MM.1S (cell line): ENCODE measurements around the gene MCCD1.
A peak's percentile ranks its signal among the peaks of the same experiment; 100 is the strongest.

Experiments used
- DNase-seq: peaks from one replicate; pipeline ENCODE4 v3.0.0-alpha.2; 2015
- H2AFZ ChIP-seq: fragments of 300-600 bp; sonication (generic); 2 replicates; pipeline ENCODE4 v1.6.0; 2016; ENCODE audit warnings: antibody characterized with exemption, low read length
- H3F3A ChIP-seq: fragments of 300-600 bp; sonication (generic); 2 replicates; pipeline ENCODE4 v1.6.1; 2016; ENCODE audit warnings: mild to moderate bottlenecking, antibody characterized with exemption, low read length, moderate library complexity, mixed read lengths; ENCODE audit not compliant: insufficient read depth
- H3K27ac ChIP-seq: fragments of 300-600 bp; sonication (generic); 2 replicates; pipeline ENCODE4 v1.5.1; 2016; ENCODE audit warnings: mild to moderate bottlenecking, low read length
- H3K27me3 ChIP-seq: fragments of 300-600 bp; sonication (generic); replicated peaks from 2 replicates; pipeline ENCODE4 v1.6.0; 2016; ENCODE audit warnings: low read length; ENCODE audit not compliant: insufficient read depth
- H3K36me3 ChIP-seq: fragments of 300-600 bp; sonication (generic); replicated peaks from 2 replicates; pipeline ENCODE4 v1.6.1; 2016; ENCODE audit warnings: mild to moderate bottlenecking, low read length, mixed read lengths; ENCODE audit not compliant: insufficient read depth
- H3K4me1 ChIP-seq: fragments of 300-600 bp; sonication (generic); 2 replicates; pipeline ENCODE4 v1.6.1; 2016; ENCODE audit warnings: low read length, mixed read lengths
- H3K4me2 ChIP-seq: fragments of 300-600 bp; sonication (generic); 2 replicates; pipeline ENCODE4 v1.6.0; 2016; ENCODE audit warnings: low read depth, low read length
- H3K4me3 ChIP-seq: fragments of 300-600 bp; sonication (generic); 2 replicates; pipeline ENCODE4 v1.5.1; 2016; ENCODE audit warnings: low read length, mixed read lengths
- H3K79me2 ChIP-seq: fragments of 300-600 bp; sonication (generic); 2 replicates; pipeline ENCODE4 v1.6.1; 2016; ENCODE audit warnings: mixed run types, low read length, mixed read lengths
- H3K9ac ChIP-seq: fragments of 300-600 bp; sonication (generic); 2 replicates; pipeline ENCODE4 v1.6.1; 2016; ENCODE audit warnings: low read length, mixed read lengths
- H3K9me2 ChIP-seq: fragments of 300-600 bp; sonication (generic); replicated peaks from 2 replicates; pipeline ENCODE4 v1.6.1; 2016; ENCODE audit warnings: mild to moderate bottlenecking, low read length, mixed read lengths; ENCODE audit not compliant: insufficient read depth
- H3K9me3 ChIP-seq: fragments of 300-600 bp; sonication (generic); replicated peaks from 2 replicates; pipeline ENCODE4 v1.6.1; 2016; ENCODE audit warnings: mild to moderate bottlenecking, low read length, mixed read lengths; ENCODE audit not compliant: insufficient read depth
- H4K20me1 ChIP-seq: fragments of 300-600 bp; sonication (generic); 2 replicates; pipeline ENCODE4 v1.6.1; 2016; ENCODE audit warnings: mild to moderate bottlenecking, low read length, moderate library complexity, mixed read lengths; ENCODE audit not compliant: insufficient read depth
- EZH2 ChIP-seq: fragments of 300-600 bp; sonication (generic); optimal IDR thresholded peaks from 2 replicates; pipeline ENCODE3; 2017; ENCODE audit warnings: low read depth, mild to moderate bottlenecking, antibody characterized with exemption, low read length, mixed read lengths
- EZH2phosphoT487 ChIP-seq: fragments of 300-600 bp; sonication (generic); IDR thresholded peaks from 2 replicates; pipeline ENCODE4 v1.6.1; 2018; ENCODE audit warnings: antibody characterized with exemption, low read length
- TF ChIP-seq, protein P1 (sequence below): fragments of 300-600 bp; sonication (generic); IDR thresholded peaks from 2 replicates; pipeline ENCODE4 v1.5.1; 2016; ENCODE audit warnings: antibody characterized with exemption, low read length, mixed read lengths

The MCCD1 gene

DNA sequence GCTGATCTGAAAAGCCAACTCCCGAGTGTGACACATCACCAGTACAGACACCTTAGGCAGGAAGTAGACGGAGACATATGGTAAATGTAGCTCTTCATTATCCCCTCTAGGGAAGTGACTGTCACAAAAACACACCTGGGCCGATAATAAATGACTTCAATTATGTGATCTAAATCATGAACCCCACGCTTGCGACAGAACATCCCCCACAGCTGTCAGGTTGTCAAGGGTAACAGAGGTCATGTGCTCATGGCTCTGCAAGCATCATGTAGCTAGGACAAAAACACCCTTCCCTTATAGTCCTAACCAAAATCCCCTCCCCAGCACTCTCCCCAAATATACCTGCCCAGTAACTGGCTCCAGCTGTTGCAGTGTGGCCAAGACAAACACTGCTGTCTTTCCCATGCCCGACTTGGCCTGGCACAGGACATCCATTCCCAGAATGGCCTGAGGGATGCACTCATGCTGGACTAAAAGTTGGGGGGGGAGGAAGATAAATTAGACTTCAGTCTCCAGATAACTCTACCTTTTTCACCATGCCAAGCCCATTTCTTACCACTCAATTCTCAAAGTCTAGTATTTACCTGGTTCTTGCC is 10.1 kb downstream of the MCCD1 start:
- DNase-seq: no peak
- H3K27me3 ChIP-seq: no peaks in the 10 kb centered on the region
- TF ChIP-seq EZH2: no peak
- no peak for TF ChIP-seq EZH2phosphoT487
- TF ChIP-seq, protein P1, sequence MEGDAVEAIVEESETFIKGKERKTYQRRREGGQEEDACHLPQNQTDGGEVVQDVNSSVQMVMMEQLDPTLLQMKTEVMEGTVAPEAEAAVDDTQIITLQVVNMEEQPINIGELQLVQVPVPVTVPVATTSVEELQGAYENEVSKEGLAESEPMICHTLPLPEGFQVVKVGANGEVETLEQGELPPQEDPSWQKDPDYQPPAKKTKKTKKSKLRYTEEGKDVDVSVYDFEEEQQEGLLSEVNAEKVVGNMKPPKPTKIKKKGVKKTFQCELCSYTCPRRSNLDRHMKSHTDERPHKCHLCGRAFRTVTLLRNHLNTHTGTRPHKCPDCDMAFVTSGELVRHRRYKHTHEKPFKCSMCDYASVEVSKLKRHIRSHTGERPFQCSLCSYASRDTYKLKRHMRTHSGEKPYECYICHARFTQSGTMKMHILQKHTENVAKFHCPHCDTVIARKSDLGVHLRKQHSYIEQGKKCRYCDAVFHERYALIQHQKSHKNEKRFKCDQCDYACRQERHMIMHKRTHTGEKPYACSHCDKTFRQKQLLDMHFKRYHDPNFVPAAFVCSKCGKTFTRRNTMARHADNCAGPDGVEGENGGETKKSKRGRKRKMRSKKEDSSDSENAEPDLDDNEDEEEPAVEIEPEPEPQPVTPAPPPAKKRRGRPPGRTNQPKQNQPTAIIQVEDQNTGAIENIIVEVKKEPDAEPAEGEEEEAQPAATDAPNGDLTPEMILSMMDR: no peak
- H3K4me1 ChIP-seq: peaks cover 22% of the 10 kb centered on the region
- H2AFZ ChIP-seq: no peak overlapping the region
- H3K9ac ChIP-seq: peak overlapping the region; percentile 89; the same call in 1 of the 2 replicates
- H3K79me2 ChIP-seq: peaks cover 91% of the 10 kb centered on the region
- H3K4me2 ChIP-seq: peak overlapping the region; percentile 99
- H3K9me2 ChIP-seq: no peaks in the 10 kb centered on the region
- H3K4me3 ChIP-seq: no peak overlapping the region
- H4K20me1 ChIP-seq: peaks cover 49% of the 10 kb centered on the region
- H3K36me3 ChIP-seq: peaks cover 21% of the 10 kb centered on the region
- no peaks in the 10 kb centered on the region for H3K9me3 ChIP-seq
- H3F3A ChIP-seq: peaks cover 22% of the 10 kb centered on the region
- H3K27ac ChIP-seq: no peak overlapping the region

DNA sequence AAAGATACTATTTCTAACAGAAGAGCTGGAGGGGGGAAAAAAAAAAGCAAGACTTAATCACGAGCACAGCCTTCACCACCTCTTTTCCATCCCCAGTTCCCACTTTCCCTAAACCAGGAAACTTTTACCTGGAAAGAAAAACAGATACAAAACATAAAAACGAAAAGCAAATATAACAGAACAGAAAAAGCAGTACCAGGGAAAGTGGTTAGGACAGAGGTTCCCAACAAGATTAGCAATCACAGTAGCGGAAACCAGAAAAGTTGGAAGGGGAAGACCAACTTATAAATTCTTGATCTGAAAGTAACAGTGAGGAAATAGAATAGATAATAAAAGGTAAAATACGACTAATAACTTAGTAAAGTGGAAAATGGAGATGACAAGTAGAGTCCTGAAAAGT is 11.9 kb downstream of the MCCD1 start:
- peaks cover 74% of the 10 kb centered on the region for H3K79me2 ChIP-seq
- H3F3A ChIP-seq: peaks cover 16% of the 10 kb centered on the region

DNA sequence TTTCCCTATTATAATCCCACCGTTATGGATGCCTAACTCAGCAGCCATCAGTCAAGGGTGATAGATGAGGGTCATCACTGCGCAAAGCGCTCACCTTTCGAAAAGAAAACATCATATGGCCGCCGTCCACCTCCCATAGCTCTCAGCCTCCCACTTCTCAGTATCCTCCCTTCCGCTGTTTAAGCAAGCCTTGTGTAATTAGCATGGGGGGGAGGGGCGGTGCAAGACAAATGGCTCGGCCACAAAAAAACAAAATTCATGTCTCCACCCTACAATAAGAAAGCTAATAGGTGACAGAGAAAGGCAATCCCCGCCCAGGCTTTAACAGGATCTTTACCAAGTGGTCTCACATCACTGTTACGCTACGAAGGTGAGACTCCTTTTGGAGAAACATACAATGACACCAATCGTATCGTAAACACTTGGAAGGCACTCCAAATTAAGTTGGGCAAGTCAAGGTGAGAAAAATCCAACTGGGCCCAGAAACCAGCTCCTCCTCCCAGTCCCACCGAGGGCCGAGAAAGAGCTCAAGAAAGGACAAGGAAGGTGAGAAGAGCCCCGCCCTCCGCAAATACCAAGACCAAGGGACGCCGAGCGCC is 12.4 kb downstream of the MCCD1 start:
- peaks cover 13% of the 10 kb centered on the region for H3K36me3 ChIP-seq
- peaks cover 69% of the 10 kb centered on the region for H3K79me2 ChIP-seq
- H3K9me2 ChIP-seq: no peaks in the 10 kb centered on the region
- peak; percentile 64 for DNase-seq
- H3K9me3 ChIP-seq: no peaks in the 10 kb centered on the region
- H3K27ac ChIP-seq: peak overlapping the region; percentile 87
- H3K9ac ChIP-seq: peak overlapping the region; percentile 89
- H3F3A ChIP-seq: peaks cover 16% of the 10 kb centered on the region
- H3K27me3 ChIP-seq: no peaks in the 10 kb centered on the region
- H4K20me1 ChIP-seq: peaks cover 42% of the 10 kb centered on the region
- TF ChIP-seq, protein P1: no peak
- TF ChIP-seq EZH2: no peak
- TF ChIP-seq EZH2phosphoT487: no peak
- peaks cover 22% of the 10 kb centered on the region for H3K4me1 ChIP-seq
- peak overlapping the region; percentile 99 for H3K4me2 ChIP-seq
- peak overlapping the region; percentile 36 for H2AFZ ChIP-seq
- peak overlapping the region; percentile 89 for H3K4me3 ChIP-seq

More for the DNA sequence above, 11.9 kb downstream of the MCCD1 start:
- Histone ChIP-seq H3K4me2 (peak overlapping the region; percentile 99), H3K4me3 (peak overlapping the region; percentile 89), H3K27ac (no peak overlapping the region), H3K9me2 (no peaks in the 10 kb centered on the region), H3K9me3 (no peaks in the 10 kb centered on the region), H3K9ac (peak overlapping the region; percentile 89), H3K36me3 (peaks cover 13% of the 10 kb centered on the region), H4K20me1 (peaks cover 47% of the 10 kb centered on the region), H3K4me1 (peaks cover 22% of the 10 kb centered on the region), H3K27me3 (no peaks in the 10 kb centered on the region), H2AFZ (no peak overlapping the region)
- no peak for TF ChIP-seq EZH2
- no peak for TF ChIP-seq EZH2phosphoT487
- TF ChIP-seq, protein P1: no peak
- no peak for DNase-seq
